Measurements from ENCODE around the gene DOCK1.

The DOCK1 gene

GRCh38 chr10:126993208-126993607, 88.0 kb downstream of the DOCK1 start:
- FAIRE-seq (no peak), DNase-seq (ENCODE audit: insufficient read length, low spot score) (no peak)
- TF ChIP-seq PAX5 (IDR thresholded peaks at IDR 0.05; ENCODE audit: insufficient read depth, low read length, severe bottlenecking) (no peak), POLR2A (IDR thresholded peaks at IDR 0.05; ENCODE audit: low read depth, low read length) (no peak), TAF1 (IDR thresholded peaks at IDR 0.05; ENCODE audit: low read depth, low read length) (no peak), SPI1 (IDR thresholded peaks at IDR 0.05; ENCODE audit: low read depth, low read length) (no peak), POLR2AphosphoS5 (IDR thresholded peaks at IDR 0.05; ENCODE audit: low read depth, low read length) (no peak), POU2F2 (IDR thresholded peaks at IDR 0.05; ENCODE audit: low read depth, low read length) (no peak)

- TF ChIP-seq TAF1 (IDR thresholded peaks at IDR 0.05; ENCODE audit: low read depth, low read length), result no peak
- TF ChIP-seq POU2F2 (IDR thresholded peaks at IDR 0.05; ENCODE audit: low read depth, low read length), result no peak
- TF ChIP-seq POLR2AphosphoS5 (IDR thresholded peaks at IDR 0.05; ENCODE audit: low read depth, low read length), result no peak
- TF ChIP-seq SPI1 (IDR thresholded peaks at IDR 0.05; ENCODE audit: low read depth, low read length), result no peak
- TF ChIP-seq PAX5 (IDR thresholded peaks at IDR 0.05; ENCODE audit: insufficient read depth, low read length, severe bottlenecking), result no peak
- TF ChIP-seq POLR2A (IDR thresholded peaks at IDR 0.05; ENCODE audit: low read depth, low read length), result no peak
- FAIRE-seq (no peak), DNase-seq (ENCODE audit: insufficient read length, low spot score) (no peak)
These were observed 92.8 kb downstream of the DOCK1 start for GRCh38 chr10:126997801-126998590.

- no peak for FAIRE-seq
- TF ChIP-seq POLR2AphosphoS5 (IDR thresholded peaks at IDR 0.05; ENCODE audit: low read depth, low read length) (no peak), POLR2A (IDR thresholded peaks at IDR 0.05; ENCODE audit: low read depth, low read length) (no peak), TAF1 (IDR thresholded peaks at IDR 0.05; ENCODE audit: low read depth, low read length) (no peak), PAX5 (IDR thresholded peaks at IDR 0.05; ENCODE audit: insufficient read depth, low read length, severe bottlenecking) (no peak), POU2F2 (IDR thresholded peaks at IDR 0.05; ENCODE audit: low read depth, low read length) (no peak), SPI1 (IDR thresholded peaks at IDR 0.05; ENCODE audit: low read depth, low read length) (no peak)
- no peak for DNase-seq (ENCODE audit: insufficient read length, low spot score)
These were observed 95.4 kb downstream of the DOCK1 start for GRCh38 chr10:127000598-127000997.

- no peak for FAIRE-seq
- DNase-seq (ENCODE audit: insufficient read length, low spot score), result no peak
- TF ChIP-seq SPI1 (IDR thresholded peaks at IDR 0.05; ENCODE audit: low read depth, low read length) (no peak), POU2F2 (IDR thresholded peaks at IDR 0.05; ENCODE audit: low read depth, low read length) (no peak), TAF1 (IDR thresholded peaks at IDR 0.05; ENCODE audit: low read depth, low read length) (no peak), POLR2AphosphoS5 (IDR thresholded peaks at IDR 0.05; ENCODE audit: low read depth, low read length) (no peak), PAX5 (IDR thresholded peaks at IDR 0.05; ENCODE audit: insufficient read depth, low read length, severe bottlenecking) (no peak), POLR2A (IDR thresholded peaks at IDR 0.05; ENCODE audit: low read depth, low read length) (no peak)
These were observed 97.9 kb downstream of the DOCK1 start for GRCh38 chr10:127003032-127003685.

- TF ChIP-seq POU2F2 (IDR thresholded peaks at IDR 0.05; ENCODE audit: low read depth, low read length), result no peak
- TF ChIP-seq PAX5 (IDR thresholded peaks at IDR 0.05; ENCODE audit: insufficient read depth, low read length, severe bottlenecking), result no peak
- no peak for TF ChIP-seq TAF1 (IDR thresholded peaks at IDR 0.05; ENCODE audit: low read depth, low read length)
- no peak for TF ChIP-seq POLR2AphosphoS5 (IDR thresholded peaks at IDR 0.05; ENCODE audit: low read depth, low read length)
- TF ChIP-seq SPI1 (IDR thresholded peaks at IDR 0.05; ENCODE audit: low read depth, low read length), result no peak
- TF ChIP-seq POLR2A (IDR thresholded peaks at IDR 0.05; ENCODE audit: low read depth, low read length), result no peak
- FAIRE-seq (no peak), DNase-seq (ENCODE audit: insufficient read length, low spot score) (no peak)
These were observed 101.2 kb downstream of the DOCK1 start for GRCh38 chr10:127006453-127006852.

GRCh38 chr10:127009366-127009765, 104.1 kb downstream of the DOCK1 start:
- no peak for FAIRE-seq
- no peak for DNase-seq (ENCODE audit: insufficient read length, low spot score)
- TF ChIP-seq TAF1 (IDR thresholded peaks at IDR 0.05; ENCODE audit: low read depth, low read length) (no peak), POLR2A (IDR thresholded peaks at IDR 0.05; ENCODE audit: low read depth, low read length) (no peak), SPI1 (IDR thresholded peaks at IDR 0.05; ENCODE audit: low read depth, low read length) (no peak), POLR2AphosphoS5 (IDR thresholded peaks at IDR 0.05; ENCODE audit: low read depth, low read length) (no peak), PAX5 (IDR thresholded peaks at IDR 0.05; ENCODE audit: insufficient read depth, low read length, severe bottlenecking) (no peak), POU2F2 (IDR thresholded peaks at IDR 0.05; ENCODE audit: low read depth, low read length) (no peak)

- no peak for TF ChIP-seq POLR2A (IDR thresholded peaks at IDR 0.05; ENCODE audit: low read depth, low read length)
- TF ChIP-seq TAF1 (IDR thresholded peaks at IDR 0.05; ENCODE audit: low read depth, low read length), result no peak
- TF ChIP-seq PAX5 (IDR thresholded peaks at IDR 0.05; ENCODE audit: insufficient read depth, low read length, severe bottlenecking), result no peak
- TF ChIP-seq SPI1 (IDR thresholded peaks at IDR 0.05; ENCODE audit: low read depth, low read length), result no peak
- no peak for TF ChIP-seq POU2F2 (IDR thresholded peaks at IDR 0.05; ENCODE audit: low read depth, low read length)
- no peak for TF ChIP-seq POLR2AphosphoS5 (IDR thresholded peaks at IDR 0.05; ENCODE audit: low read depth, low read length)
- no peak for FAIRE-seq
- DNase-seq (ENCODE audit: insufficient read length, low spot score), result no peak
These were observed 105.9 kb downstream of the DOCK1 start for GRCh38 chr10:127011174-127011573.

GRCh38 chr10:127012071-127012768, 107.0 kb downstream of the DOCK1 start:
- FAIRE-seq (no peak), DNase-seq (ENCODE audit: insufficient read length, low spot score) (no peak)
- TF ChIP-seq POLR2AphosphoS5 (IDR thresholded peaks at IDR 0.05; ENCODE audit: low read depth, low read length) (no peak), POU2F2 (IDR thresholded peaks at IDR 0.05; ENCODE audit: low read depth, low read length) (no peak), POLR2A (IDR thresholded peaks at IDR 0.05; ENCODE audit: low read depth, low read length) (no peak), SPI1 (IDR thresholded peaks at IDR 0.05; ENCODE audit: low read depth, low read length) (no peak), TAF1 (IDR thresholded peaks at IDR 0.05; ENCODE audit: low read depth, low read length) (no peak), PAX5 (IDR thresholded peaks at IDR 0.05; ENCODE audit: insufficient read depth, low read length, severe bottlenecking) (no peak)

GRCh38 chr10:127012769-127013152, 107.5 kb downstream of the DOCK1 start:
- DNase-seq (ENCODE audit: insufficient read length, low spot score) (no peak), FAIRE-seq (no peak)
- TF ChIP-seq SPI1 (IDR thresholded peaks at IDR 0.05; ENCODE audit: low read depth, low read length) (no peak), POLR2A (IDR thresholded peaks at IDR 0.05; ENCODE audit: low read depth, low read length) (no peak)

Measured in GM12891 (cell line).